ENCODE results near the gene KLF15. TPM values are rescaled to one million over a fixed set of nuclear protein-coding genes. Genes with fewer than 3 reads are reported as not detected.

Gene KLF15
- total and polyA plus RNA-seq, 2 of the 8 experiments (the other 6 are each of a cell fraction or from before 2014, with no cell fraction given): 15.7 to 19.5 TPM

- Histone ChIP-seq H2BK5ac (ENCODE audit: low read depth, low read length) (no peak overlapping the region), H3K23ac (ENCODE audit: insufficient read length) (no peak overlapping the region), H3K4me1 (replicated peaks in 1 of 4; ENCODE audit: control insufficient read depth in 3 of 4, insufficient read depth in 4 of 4, low read length in 3 of 4) (peaks cover 0 to 15% (median 1%) of the 10 kb centered on the region in 4 experiments; a peak in 2 of 7 replicates), H3K4me2 (ENCODE audit: insufficient read depth in 1 of 2, low read depth in 2 of 2, low read length in 2 of 2) (no peak overlapping the region), H3K79me2 (ENCODE audit: control insufficient read depth in 1 of 2, insufficient read depth in 2 of 2, low read length in 2 of 2) (no peaks in the 10 kb centered on the region), H2AK5ac (ENCODE audit: low read depth, low read length) (no peak overlapping the region), H2BK12ac (ENCODE audit: low read depth, low read length) (no peak overlapping the region), H3K56ac (replicated peaks; ENCODE audit: insufficient read length, low read depth, low read length) (no peak overlapping the region), H3K36me3 (ENCODE audit: control insufficient read depth in 2 of 4, insufficient read depth in 4 of 4, low read length in 3 of 4) (no peaks in the 10 kb centered on the region), H4K20me1 (replicated peaks in 1 of 2; ENCODE audit: control insufficient read depth in 1 of 2, insufficient read depth in 2 of 2, low read length in 2 of 2) (no peaks in the 10 kb centered on the region), H2BK15ac (ENCODE audit: low read length) (no peak overlapping the region), H3K14ac (ENCODE audit: insufficient read length) (no peak overlapping the region), H4K91ac (replicated peaks; ENCODE audit: insufficient read length, low read length) (no peak overlapping the region), H2BK20ac (ENCODE audit: low read length) (no peak overlapping the region), H3K4ac (replicated peaks; ENCODE audit: insufficient read length, low read depth, low read length) (no peak overlapping the region), H4K5ac (ENCODE audit: insufficient read length, low read depth, low read length) (no peak overlapping the region), H3K9me3 (ENCODE audit: insufficient read depth in 2 of 2, low read depth in 1 of 2, low read length in 1 of 2) (no peaks in the 10 kb centered on the region), H3K27ac (ENCODE audit: low read depth, low read length) (no peak overlapping the region), H3K79me1 (ENCODE audit: low read depth, low read length) (no peaks in the 10 kb centered on the region), H2AFZ (ENCODE audit: low read length) (no peak overlapping the region), H3K27me3 (replicated peaks in 1 of 4; ENCODE audit: control insufficient read depth in 3 of 4, extremely low read depth in 1 of 4, insufficient read depth in 3 of 4, low read length in 3 of 4) (peaks cover 1 to 18% (median 13%) of the 10 kb centered on the region in 4 experiments), H3K4me3 (ENCODE audit: extremely low read depth in 1 of 4, insufficient read depth in 2 of 4, low read depth in 3 of 4, low read length in 4 of 4) (no peak overlapping the region), H3K23me2 (ENCODE audit: low read depth, low read length) (peaks cover 3% of the 10 kb centered on the region; the same call in 1 of the 2 replicates), H4K8ac (ENCODE audit: extremely low read depth, insufficient read depth, low read length) (no peak overlapping the region), H3K18ac (ENCODE audit: extremely low read depth, low read length) (no peak overlapping the region), H3K9ac (replicated peaks in 1 of 4; ENCODE audit: extremely low read depth in 1 of 4, low read depth in 3 of 4, low read length in 3 of 4) (no peak overlapping the region), H2BK120ac (replicated peaks; ENCODE audit: low read depth, low read length) (no peak overlapping the region)
- ChIA-PET CTCF (ENCODE audit: partially characterized antibody) (interaction anchor here (0.8 to 1.2 kb wide), 2 partner anchors 57 to 324 kb away, joined by 3 read pairs; no protein-coding TSS in a partner anchor), POLR2A (ENCODE audit: partially characterized antibody) (no interaction called here)
- TF ChIP-seq BCL11A (IDR thresholded peaks at IDR 0.05; ENCODE audit: low read depth in 2 of 2, low read length in 2 of 2): no peak
- no peak for TF ChIP-seq E2F6 (IDR thresholded peaks at IDR 0.05)
- DNase-seq (ENCODE audit: low read depth in 1 of 2, low spot score in 2 of 2) (no peak), FAIRE-seq (no peak)
- WGBS, 2 experiments (ENCODE audit: extremely low coverage in 1 of 2, insufficient coverage in 1 of 2, insufficient read length in 1 of 2, insufficient replicate concordance in 2 of 2, low coverage in 1 of 2, low lambda C conversion rate in 2 of 2, missing lambda C conversion rate in 1 of 2): 94% methylated on average over 4 of the region's 4 CpGs; no CpG with 5 or more reads in 1 of the 2 experiments
Measured at GRCh38 chr3:126399756-126400155, 42.5 kb upstream of the KLF15 start.

Data from H1 (cell line).